HepG2 (cell line): ENCODE results near the gene COPZ1. TPM values are rescaled to one million over a fixed set of nuclear protein-coding genes. Genes with fewer than 3 reads are reported as not detected.

ENCODE experiments used
- CREM ChIP-seq, 2 experiments: sonication (generic) in 1 of 2; formaldehyde crosslinking in 1 of 2; IDR thresholded peaks; 2 replicates each; pipeline versions ENCODE4 v1.4.0 to v1.6.1; 2016 to 2020; ENCODE audit warnings: antibody characterized with exemption in 1 of 2, mild to moderate bottlenecking in 1 of 2, missing genetic modification reagents in 1 of 2
- FOXA1 ChIP-seq, 2 experiments: fragments of 450-650 bp in 1 of 2; sonication (generic) in 1 of 2; formaldehyde crosslinking in 1 of 2; IDR thresholded peaks; 2 replicates each; pipeline versions ENCODE4 v1.4.0 to v1.6.1; 2016 to 2020; ENCODE audit warnings: missing genetic modification reagents in 1 of 2
- HDAC1 ChIP-seq: sonication (generic); formaldehyde crosslinking; IDR thresholded peaks from 2 replicates; pipeline ENCODE4 v1.5.1; 2020; ENCODE audit warnings: mild to moderate bottlenecking, missing genetic modification reagents
- HMGXB3 ChIP-seq: sonication (generic); formaldehyde crosslinking; IDR thresholded peaks from 2 replicates; pipeline ENCODE4 v1.4.0; 2020; ENCODE audit warnings: missing genetic modification reagents, borderline replicate concordance
- PPARG ChIP-seq: conservative IDR thresholded peaks from 2 replicates; pipeline ENCODE4 v1.6.1; 2016; ENCODE audit warnings: missing biosample characterization, missing genetic modification reagents
- RFX1 ChIP-seq: fragments of 450-650 bp; IDR thresholded peaks from 2 replicates; pipeline ENCODE4 v1.6.1; 2017
- TEAD3 ChIP-seq: optimal IDR thresholded peaks from 2 replicates; pipeline ENCODE3; 2016; ENCODE audit warnings: borderline replicate concordance
- TEF ChIP-seq: sonication (generic); formaldehyde crosslinking; IDR thresholded peaks from 2 replicates; pipeline ENCODE4 v1.5.0; 2020; ENCODE audit warnings: missing genetic modification reagents
- ZBTB2 ChIP-seq: sonication (generic); formaldehyde crosslinking; IDR thresholded peaks from 2 replicates; pipeline ENCODE4 v1.8.0; 2022; ENCODE audit warnings: low read depth, missing genetic modification reagents
- ZNF232 ChIP-seq: sonication (generic); formaldehyde crosslinking; IDR thresholded peaks from 2 replicates; pipeline ENCODE4 v1.4.0; 2020; ENCODE audit warnings: missing genetic modification reagents, borderline replicate concordance
- ZNF564 ChIP-seq: sonication (generic); formaldehyde crosslinking; IDR thresholded peaks from 2 replicates; pipeline ENCODE4 v1.8.1; 2023; ENCODE audit warnings: mild to moderate bottlenecking, missing genetic modification reagents
- ZNF709 ChIP-seq: sonication (generic); formaldehyde crosslinking; IDR thresholded peaks from 2 replicates; pipeline ENCODE4 v1.5.0; 2020; ENCODE audit warnings: mild to moderate bottlenecking, missing genetic modification reagents
- ZNF770 ChIP-seq: sonication (generic); formaldehyde crosslinking; IDR thresholded peaks from 2 replicates; pipeline ENCODE4 v1.5.0; 2020; ENCODE audit warnings: mild to moderate bottlenecking, missing genetic modification reagents
- ZNF878 ChIP-seq: sonication (generic); formaldehyde crosslinking; IDR thresholded peaks from 2 replicates; pipeline ENCODE4 v1.8.1; 2023; ENCODE audit warnings: mild to moderate bottlenecking, missing genetic modification reagents, moderate library complexity
- polyA plus RNA-seq, 8 experiments: library from polyadenylated mRNA; depleted of rRNA in 3 of 8; stranded (reverse) in 7 of 8; unstranded in 1 of 8; fragments of >200 nt; fragmentation: Illumina TruSeq in 4 of 8; extraction: Trizol in 4 of 8; gene quantifications; 2 replicates each; pipeline versions ENCODE4 v1.2.1 to v1.2.3, GENCODE V29; 2011 to 2016; ENCODE audit warnings: low read depth in 4 of 8, missing spikeins in 1 of 8, mixed read lengths in 1 of 8; ENCODE audit not compliant: insufficient read depth in 1 of 8
- total RNA-seq, 5 experiments: library from RNA; depleted of rRNA; stranded (reverse); fragments of >200 nt; fragmentation: Illumina TruSeq; extraction: Trizol; gene quantifications; 2 replicates each; pipeline ENCODE4 v1.2.3, GENCODE V29; 2016; ENCODE audit warnings: low read depth in 1 of 5
- TF ChIP-seq, protein P1 (sequence below): sonication (generic); formaldehyde crosslinking; IDR thresholded peaks from 2 replicates; pipeline ENCODE4 v1.8.1; 2022; ENCODE audit warnings: mild to moderate bottlenecking, missing genetic modification reagents
- TF ChIP-seq, protein P2 (sequence below), 2 experiments: sonication (generic) in 1 of 2; formaldehyde crosslinking in 1 of 2; IDR thresholded peaks; 2 replicates each; pipeline versions ENCODE4 v1.4.0 to v1.6.1; 2018 to 2020; ENCODE audit warnings: missing genetic modification reagents in 2 of 2, borderline replicate concordance in 1 of 2, low read depth in 1 of 2, mild to moderate bottlenecking in 1 of 2, missing biosample characterization in 1 of 2

COPZ1 gene
- total and polyA plus RNA-seq, 2 of the 13 experiments (the other 11 are each of a cell fraction or from before 2014, with no cell fraction given) = 125 to 184 TPM

DNA sequence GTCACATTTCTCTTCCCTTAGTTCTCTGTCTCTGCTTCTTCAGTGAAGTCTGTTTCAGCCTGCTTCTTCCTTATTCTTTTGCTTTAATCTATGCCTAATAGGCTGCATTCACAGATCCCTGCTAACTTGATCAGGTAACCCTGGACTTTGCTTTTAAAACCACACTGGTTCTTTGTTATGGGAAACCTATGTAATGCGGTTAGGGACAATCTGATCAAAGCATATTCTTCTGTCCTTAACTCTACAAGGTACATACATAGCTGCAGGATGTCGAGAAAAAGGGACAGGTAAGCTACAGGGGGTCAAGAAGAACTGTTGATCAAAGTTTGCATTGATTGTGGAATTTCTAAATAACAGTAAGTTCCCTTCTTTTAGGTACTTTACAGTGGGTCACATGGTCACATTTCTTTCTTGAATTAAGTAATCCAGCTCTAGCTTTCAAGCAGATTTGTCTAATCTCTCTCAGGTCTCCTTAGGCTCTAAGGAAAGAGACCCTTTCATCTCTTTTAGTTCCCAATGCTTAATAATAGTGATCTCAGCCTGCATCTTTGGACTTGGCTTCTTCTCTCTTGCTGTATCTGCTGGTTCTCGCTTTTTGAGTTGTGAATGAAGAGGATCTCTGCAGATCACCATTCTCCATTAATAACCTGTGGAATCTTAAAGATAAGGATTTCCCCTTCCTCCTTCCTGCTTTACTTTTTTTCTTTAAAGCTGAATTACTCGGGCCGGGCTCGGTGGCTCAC lies 3.8 kb downstream of the COPZ1 start (continued):
- 0 out of 2 replicates have a peak, but pooled peaks have one; percentile 1 for TF ChIP-seq ZNF770 (CRISPR knock-in tag)
- 0 out of 2 replicates have a peak, but pooled peaks have one; percentile 47 for TF ChIP-seq HDAC1
- no peak for TF ChIP-seq TEF (CRISPR knock-in tag)
- TF ChIP-seq HMGXB3 (CRISPR knock-in tag) = 0 out of 2 replicates have a peak, but pooled peaks have one; percentile 18
- peak; percentile 75 for TF ChIP-seq TEAD3
- TF ChIP-seq FOXA1 (IDR thresholded peaks at IDR 0.05) = no peak
- TF ChIP-seq FOXA1 (CRISPR knock-in tag; IDR thresholded peaks at IDR 0.05) = peak; percentile 42; the same call in 1 of the 2 replicates
- TF ChIP-seq ZNF232 (CRISPR knock-in tag) = no peak
- TF ChIP-seq, protein P1, sequence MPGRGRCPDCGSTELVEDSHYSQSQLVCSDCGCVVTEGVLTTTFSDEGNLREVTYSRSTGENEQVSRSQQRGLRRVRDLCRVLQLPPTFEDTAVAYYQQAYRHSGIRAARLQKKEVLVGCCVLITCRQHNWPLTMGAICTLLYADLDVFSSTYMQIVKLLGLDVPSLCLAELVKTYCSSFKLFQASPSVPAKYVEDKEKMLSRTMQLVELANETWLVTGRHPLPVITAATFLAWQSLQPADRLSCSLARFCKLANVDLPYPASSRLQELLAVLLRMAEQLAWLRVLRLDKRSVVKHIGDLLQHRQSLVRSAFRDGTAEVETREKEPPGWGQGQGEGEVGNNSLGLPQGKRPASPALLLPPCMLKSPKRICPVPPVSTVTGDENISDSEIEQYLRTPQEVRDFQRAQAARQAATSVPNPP (CRISPR knock-in tag) = no peak
- TF ChIP-seq ZBTB2 (CRISPR knock-in tag) = no peak
- TF ChIP-seq CREM (IDR thresholded peaks at IDR 0.05) = peak; percentile 57
- no peak for TF ChIP-seq CREM (CRISPR knock-in tag; IDR thresholded peaks at IDR 0.05)
- no peak for TF ChIP-seq ZNF709 (CRISPR knock-in tag)
- TF ChIP-seq ZNF878 = no peak
- no peak for TF ChIP-seq PPARG (CRISPR knock-in tag)
- TF ChIP-seq RFX1 = no peak
- TF ChIP-seq, protein P2, sequence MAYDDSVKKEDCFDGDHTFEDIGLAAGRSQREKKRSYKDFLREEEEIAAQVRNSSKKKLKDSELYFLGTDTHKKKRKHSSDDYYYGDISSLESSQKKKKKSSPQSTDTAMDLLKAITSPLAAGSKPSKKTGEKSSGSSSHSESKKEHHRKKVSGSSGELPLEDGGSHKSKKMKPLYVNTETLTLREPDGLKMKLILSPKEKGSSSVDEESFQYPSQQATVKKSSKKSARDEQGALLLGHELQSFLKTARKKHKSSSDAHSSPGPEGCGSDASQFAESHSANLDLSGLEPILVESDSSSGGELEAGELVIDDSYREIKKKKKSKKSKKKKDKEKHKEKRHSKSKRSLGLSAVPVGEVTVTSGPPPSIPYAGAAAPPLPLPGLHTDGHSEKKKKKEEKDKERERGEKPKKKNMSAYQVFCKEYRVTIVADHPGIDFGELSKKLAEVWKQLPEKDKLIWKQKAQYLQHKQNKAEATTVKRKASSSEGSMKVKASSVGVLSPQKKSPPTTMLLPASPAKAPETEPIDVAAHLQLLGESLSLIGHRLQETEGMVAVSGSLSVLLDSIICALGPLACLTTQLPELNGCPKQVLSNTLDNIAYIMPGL (CRISPR knock-in tag; IDR thresholded peaks at IDR 0.05; ENCODE audit: borderline replicate concordance in 1 of 2, low read depth in 1 of 2) = 0 out of 4 replicates have a peak, but pooled peaks of 1 of the 2 experiments have one; percentile 22
- TF ChIP-seq ZNF564 (CRISPR knock-in tag) = no peak
